ENCODE results near the gene SH3PXD2A. TPM values are rescaled to one million over a fixed set of nuclear protein-coding genes. Genes with fewer than 3 reads are reported as not detected.

The SH3PXD2A gene
- total RNA-seq, 1 experiment from 2014 or later: 4.5 TPM

- H3K79me2 ChIP-seq (ENCODE audit: insufficient read depth, low read length): no peaks in the 10 kb centered on the region
- no peak overlapping the region for H3K4me3 Mint-ChIP-seq
Measured at GRCh38 chr10:103690281-103690680, 165.1 kb downstream of the SH3PXD2A start.

More at GRCh38 chr10:103690281-103690680, 165.1 kb downstream of the SH3PXD2A start:
- Histone ChIP-seq H3K23me2 (ENCODE audit: insufficient read length, low read depth, low read length, poor library complexity, severe bottlenecking) (peaks cover 13% of the 10 kb centered on the region), H3K23ac (ENCODE audit: insufficient read length, low read depth, low read length) (no peak overlapping the region), H3K79me1 (ENCODE audit: insufficient read depth, low read depth, low read length, poor library complexity, severe bottlenecking) (no peaks in the 10 kb centered on the region), H3T11ph (ENCODE audit: low read length) (no peak overlapping the region), H3K9ac (ENCODE audit: extremely low read depth, insufficient read length, low read length) (no peak overlapping the region), H2BK12ac (ENCODE audit: insufficient read length, low read depth, low read length) (no peak overlapping the region), H2BK5ac (ENCODE audit: insufficient read length, low read length) (no peak overlapping the region), H4K8ac (replicated peaks; ENCODE audit: insufficient read length, low read depth, low read length) (no peak overlapping the region), H3K18ac (ENCODE audit: insufficient read length, low read depth, low read length) (no peak overlapping the region), H2AFZ (ENCODE audit: low read length) (no peak overlapping the region), H4K5ac (ENCODE audit: insufficient read length, low read depth, low read length) (no peak overlapping the region), H3K56ac (ENCODE audit: insufficient read length, low read depth, low read length) (no peak overlapping the region), H2BK20ac (ENCODE audit: low read depth, low read length, poor library complexity, severe bottlenecking) (no peak overlapping the region), H3K4me1 (ENCODE audit: insufficient read depth, low read length) (peaks cover 3% of the 10 kb centered on the region; the same call in 1 of the 2 replicates), H3K27ac (ENCODE audit: insufficient read length, low read depth, low read length) (no peak overlapping the region), H3K4me2 (ENCODE audit: insufficient read depth, insufficient read length, low read length) (no peak overlapping the region), H2AK5ac (ENCODE audit: insufficient read length, low read length) (no peak overlapping the region), H3K14ac (ENCODE audit: insufficient read depth, low read length) (no peak overlapping the region), H2BK15ac (ENCODE audit: low read depth, low read length) (no peak overlapping the region), H2BK120ac (ENCODE audit: low read depth, low read length, poor library complexity, severe bottlenecking) (no peak overlapping the region), H4K20me1 (ENCODE audit: control insufficient read depth, insufficient read depth, insufficient read length) (no peaks in the 10 kb centered on the region), H3K9me3 (ENCODE audit: control insufficient read depth, low read depth, low read length) (no peaks in the 10 kb centered on the region), H4K91ac (ENCODE audit: insufficient read length, low read depth, low read length) (no peak overlapping the region), H3K27me3 (ENCODE audit: insufficient read depth, low read length) (peaks cover 17% of the 10 kb centered on the region; the same call in 1 of the 2 replicates), H3K4ac (ENCODE audit: low read depth, low read length) (no peak overlapping the region)
- Mint-ChIP-seq H3K36me3 (ENCODE audit: insufficient read depth in 1 of 3, low read depth in 3 of 3) (no peaks in the 10 kb centered on the region), H3K9me3 (no peaks in the 10 kb centered on the region), H3K4me1 (peaks cover 22 to 28% of the 10 kb centered on the region in 2 experiments), H3K27me3 (ENCODE audit: low read depth) (peaks cover 58% of the 10 kb centered on the region), H3K27ac (no peak overlapping the region)
- TF ChIP-seq CTCF (conservative IDR thresholded peaks at IDR 0.05): no peak
- WGBS (ENCODE audit: extremely low coverage, insufficient read length, low lambda C conversion rate): no CpG with 5 or more reads among the region's 2 CpGs
- DNase-seq: no peak

Data from H9 (cell line).